Stimulated activated CD8-positive, alpha-beta memory T cell treated with anti-CD3 and anti-CD28 coated beads, Interleukin-4, amount 100 ng/mL, for 24 hours (primary cell): ENCODE data around the gene TMEM181.
"Not testable (repeated sequence)": the region's sequence is repeated elsewhere in the genome, so short reads cannot be mapped to it uniquely, and the experiment has no call there.

Experiments used
- DNase-seq: peaks from one replicate; pipeline ENCODE4 v3.0.0-alpha.2; 2020; ENCODE audit warnings: low read depth

TMEM181 gene

GRCh38 chr6:158559895-158560835 lies at the start of gene TMEM181:
Gene TMEM181, plus strand, starts transcription at chr6:158560091. Its CDS starts 134 bp downstream, at chr6:158560225.
- peak; percentile 80 for DNase-seq

- DNase-seq, result no peak
These were observed 47.1 kb upstream of the TMEM181 start for GRCh38 chr6:158512809-158513208.

- DNase-seq, result no peak
These were observed 45.7 kb upstream of the TMEM181 start for GRCh38 chr6:158514176-158514575.

GRCh38 chr6:158514991-158515390 lies 44.9 kb upstream of the TMEM181 start:
- no peak for DNase-seq

GRCh38 chr6:158516098-158516497 lies 43.8 kb upstream of the TMEM181 start:
- DNase-seq, result no peak

- no peak for DNase-seq
These were observed 42.9 kb upstream of the TMEM181 start for GRCh38 chr6:158517038-158517437.

- DNase-seq, result no peak
These were observed 42.3 kb upstream of the TMEM181 start for GRCh38 chr6:158517581-158517980.

- DNase-seq, result peak; percentile 17
These were observed 41.4 kb upstream of the TMEM181 start for GRCh38 chr6:158518191-158519127.

- DNase-seq, result no peak
These were observed 40.6 kb upstream of the TMEM181 start for GRCh38 chr6:158519300-158519699.

- no peak for DNase-seq
These were observed 40.1 kb upstream of the TMEM181 start for GRCh38 chr6:158519761-158520160.

GRCh38 chr6:158520975-158521374 lies 38.9 kb upstream of the TMEM181 start:
- not testable (repeated sequence) for DNase-seq

GRCh38 chr6:158521759-158522158 lies 38.1 kb upstream of the TMEM181 start:
- DNase-seq, result no peak

GRCh38 chr6:158522616-158523015 lies 37.3 kb upstream of the TMEM181 start:
- DNase-seq, result no peak

- DNase-seq, result no peak
These were observed 35.6 kb upstream of the TMEM181 start for GRCh38 chr6:158524311-158524710.

GRCh38 chr6:158527858-158528257 lies 32.0 kb upstream of the TMEM181 start:
- not testable (repeated sequence) for DNase-seq

GRCh38 chr6:158528826-158529225 lies 31.1 kb upstream of the TMEM181 start:
- no peak for DNase-seq

- no peak for DNase-seq
These were observed 30.3 kb upstream of the TMEM181 start for GRCh38 chr6:158529629-158530028.

- DNase-seq, result no peak
These were observed 28.3 kb upstream of the TMEM181 start for GRCh38 chr6:158531566-158531965.

- no peak for DNase-seq
These were observed 27.9 kb upstream of the TMEM181 start for GRCh38 chr6:158531970-158532369.

GRCh38 chr6:158536084-158536890 lies 23.6 kb upstream of the TMEM181 start:
- DNase-seq, result peak; percentile 53

- DNase-seq, result no peak
These were observed 22.7 kb upstream of the TMEM181 start for GRCh38 chr6:158536891-158537798.
